ENCODE measurements around the gene CALY.

Gene CALY

GRCh38 chr10:133303206-133303605 lies 33.5 kb downstream of the CALY start:
- no peak overlapping the region for H3K4me3 ChIP-seq (replicated peaks; ENCODE audit: low read depth, low read length)
- TF ChIP-seq, protein P1, sequence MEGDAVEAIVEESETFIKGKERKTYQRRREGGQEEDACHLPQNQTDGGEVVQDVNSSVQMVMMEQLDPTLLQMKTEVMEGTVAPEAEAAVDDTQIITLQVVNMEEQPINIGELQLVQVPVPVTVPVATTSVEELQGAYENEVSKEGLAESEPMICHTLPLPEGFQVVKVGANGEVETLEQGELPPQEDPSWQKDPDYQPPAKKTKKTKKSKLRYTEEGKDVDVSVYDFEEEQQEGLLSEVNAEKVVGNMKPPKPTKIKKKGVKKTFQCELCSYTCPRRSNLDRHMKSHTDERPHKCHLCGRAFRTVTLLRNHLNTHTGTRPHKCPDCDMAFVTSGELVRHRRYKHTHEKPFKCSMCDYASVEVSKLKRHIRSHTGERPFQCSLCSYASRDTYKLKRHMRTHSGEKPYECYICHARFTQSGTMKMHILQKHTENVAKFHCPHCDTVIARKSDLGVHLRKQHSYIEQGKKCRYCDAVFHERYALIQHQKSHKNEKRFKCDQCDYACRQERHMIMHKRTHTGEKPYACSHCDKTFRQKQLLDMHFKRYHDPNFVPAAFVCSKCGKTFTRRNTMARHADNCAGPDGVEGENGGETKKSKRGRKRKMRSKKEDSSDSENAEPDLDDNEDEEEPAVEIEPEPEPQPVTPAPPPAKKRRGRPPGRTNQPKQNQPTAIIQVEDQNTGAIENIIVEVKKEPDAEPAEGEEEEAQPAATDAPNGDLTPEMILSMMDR (IDR thresholded peaks at IDR 0.05; ENCODE audit: low read length, missing control alignments): no peak
- DNase-seq (ENCODE audit: low read depth): no peak

GRCh38 chr10:133302230-133302629 lies 34.5 kb downstream of the CALY start:
- H3K4me3 ChIP-seq (replicated peaks; ENCODE audit: low read depth, low read length): no peak overlapping the region
- no peak for DNase-seq (ENCODE audit: low read depth)
- TF ChIP-seq, protein P1 (IDR thresholded peaks at IDR 0.05; ENCODE audit: low read length, missing control alignments): no peak

DNA sequence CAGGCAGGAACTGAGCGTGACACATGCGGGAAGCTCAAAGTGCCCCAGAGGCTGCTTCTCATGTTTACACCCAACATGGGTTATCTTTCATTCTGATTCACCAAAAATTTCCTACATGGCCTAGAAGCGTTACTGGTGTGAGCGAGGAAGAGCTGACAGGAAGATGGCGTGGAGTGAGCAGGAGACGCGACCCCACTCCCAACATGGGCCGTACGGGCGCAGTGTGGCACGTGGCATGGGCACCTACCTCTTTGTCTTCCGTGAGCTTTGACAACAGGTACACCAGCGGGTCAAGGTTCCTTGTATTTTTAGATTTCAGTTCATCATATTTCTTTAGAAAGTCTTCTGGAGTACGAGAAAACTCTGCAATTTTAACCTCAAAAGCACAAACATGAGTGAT lies 37.0 kb downstream of the CALY start:
- no peak for DNase-seq (ENCODE audit: low read depth)
- no peak overlapping the region for H3K4me3 ChIP-seq (replicated peaks; ENCODE audit: low read depth, low read length)
- TF ChIP-seq, protein P1 (IDR thresholded peaks at IDR 0.05; ENCODE audit: low read length, missing control alignments): no peak

GRCh38 chr10:133299224-133299623 lies 37.5 kb downstream of the CALY start:
- no peak overlapping the region for H3K4me3 ChIP-seq (replicated peaks; ENCODE audit: low read depth, low read length)
- TF ChIP-seq, protein P1 (IDR thresholded peaks at IDR 0.05; ENCODE audit: low read length, missing control alignments): no peak
- no peak for DNase-seq (ENCODE audit: low read depth)

DNA sequence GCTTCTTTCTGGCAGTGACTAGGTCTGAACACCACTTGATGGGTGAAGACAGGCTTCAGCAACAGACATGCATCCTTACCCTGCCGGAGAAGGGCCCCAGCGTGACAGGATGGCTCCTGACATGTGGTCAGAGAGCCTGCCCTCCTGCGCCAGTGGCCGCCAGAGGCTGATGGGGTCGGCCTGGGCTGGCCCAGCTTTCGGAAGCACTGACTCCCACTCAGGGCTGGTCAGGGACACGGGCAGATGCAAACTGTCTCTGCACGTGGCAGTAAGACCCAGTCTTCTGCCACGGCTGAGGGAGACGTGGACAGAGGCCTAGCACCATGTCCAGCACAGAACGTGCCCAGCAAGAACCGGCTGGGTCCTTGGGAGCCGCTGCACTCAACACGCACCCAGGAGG lies 38.2 kb downstream of the CALY start:
- DNase-seq (ENCODE audit: low read depth): no peak
- TF ChIP-seq, protein P1 (IDR thresholded peaks at IDR 0.05; ENCODE audit: low read length, missing control alignments): no peak

DNA sequence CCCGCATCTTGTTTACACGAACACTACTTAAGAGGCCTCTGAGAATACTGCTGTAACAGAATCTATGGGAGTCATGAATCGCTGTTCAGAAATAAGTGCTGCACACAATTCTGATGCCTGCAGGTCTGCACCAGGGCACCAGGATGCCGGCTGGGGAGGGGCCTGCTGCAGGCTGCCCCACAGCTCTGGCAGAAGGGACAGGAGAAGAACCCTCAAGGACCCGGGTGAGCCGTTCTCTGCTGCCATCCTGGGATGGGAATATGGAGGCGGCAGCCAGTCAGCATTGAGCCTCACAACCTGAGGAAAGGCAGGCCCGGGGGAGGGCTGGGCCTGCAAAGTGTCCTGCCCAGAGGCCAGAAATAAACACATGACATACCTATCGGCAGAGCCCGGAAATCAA lies 39.2 kb downstream of the CALY start:
- H3K4me3 ChIP-seq (replicated peaks; ENCODE audit: low read depth, low read length): no peak overlapping the region
- TF ChIP-seq, protein P1 (IDR thresholded peaks at IDR 0.05; ENCODE audit: low read length, missing control alignments): no peak
- DNase-seq (ENCODE audit: low read depth): no peak

More for the DNA sequence above, 38.2 kb downstream of the CALY start:
- no peak overlapping the region for H3K4me3 ChIP-seq (replicated peaks; ENCODE audit: low read depth, low read length)

All from fibroblast of pulmonary artery (primary cell).